ENCODE data around the gene CHRNE. TPM values are rescaled to one million over a fixed set of nuclear protein-coding genes. Genes with fewer than 3 reads are reported as not detected.

CHRNE gene
- total and polyA plus RNA-seq, 2 of the 13 experiments (the other 11 are each of a cell fraction or from before 2014, with no cell fraction given): 0.53 to 0.59 TPM

- TF ChIP-seq ZNF407 (CRISPR knock-in tag; IDR thresholded peaks at IDR 0.05; ENCODE audit: not compliant biosample characterization) (no peak), SALL2 (CRISPR knock-in tag; IDR thresholded peaks at IDR 0.05) (peak; percentile 74), KLF6 (CRISPR knock-in tag; IDR thresholded peaks at IDR 0.05) (no peak), ZNF547 (CRISPR knock-in tag; IDR thresholded peaks at IDR 0.05) (0 out of 2 replicates have a peak, but pooled peaks have one; percentile 8), AGO2 (optimal IDR thresholded peaks at IDR 0.05; ENCODE audit: low read depth, low read length) (peak; percentile 87), TAF15 (IDR thresholded peaks at IDR 0.05; ENCODE audit: low read depth, low read length, poor library complexity, severe bottlenecking) (no peak), POGZ (CRISPR knock-in tag; IDR thresholded peaks at IDR 0.05) (0 out of 2 replicates have a peak, but pooled peaks have one; percentile 6), HNRNPK (IDR thresholded peaks at IDR 0.05; ENCODE audit: low read depth, low read length, poor library complexity, severe bottlenecking) (peak; percentile 63), GLI4 (CRISPR knock-in tag; IDR thresholded peaks at IDR 0.05; ENCODE audit: borderline replicate concordance) (peak; percentile 63; the same call in 1 of the 2 replicates), CSRNP1 (CRISPR knock-in tag; IDR thresholded peaks at IDR 0.05) (0 out of 2 replicates have a peak, but pooled peaks have one; percentile 52), SPEN (CRISPR knock-in tag; IDR thresholded peaks at IDR 0.05; ENCODE audit: low read depth) (peak; percentile 62), USF2 (IDR thresholded peaks at IDR 0.05; ENCODE audit: low read depth, low read length) (no peak), USF2 (CRISPR knock-in tag; IDR thresholded peaks at IDR 0.05; ENCODE audit: borderline replicate concordance) (peak; percentile 47; the same call in 1 of the 2 replicates), SAP130 (CRISPR knock-in tag; IDR thresholded peaks at IDR 0.05; ENCODE audit: low read depth) (peak; percentile 81)
These were observed 45.5 kb upstream of the CHRNE start, which contains the start of gene PFN1 (continued) for GRCh38 chr17:4948166-4948930.
